G401.6 (cell line): ENCODE data around the gene RIPK4.
"Not testable (repeated sequence)": the region's sequence is repeated elsewhere in the genome, so short reads cannot be mapped to it uniquely, and the experiment has no call there.

ENCODE experiments used
- FAIRE-seq: peaks from 2 replicates; lab custom pipeline; 2012; peaks lifted over from hg19 to GRCh38; lab: Jason Lieb, UNC

RIPK4 gene

GRCh38 chr21:41714299-41714865 is 52.5 kb downstream of the RIPK4 start:
- FAIRE-seq = not testable (repeated sequence)

- FAIRE-seq = no peak
Observed at GRCh38 chr21:41713495-41714281, 53.2 kb downstream of the RIPK4 start.

- FAIRE-seq = no peak
Observed at GRCh38 chr21:41712730-41713129, 54.1 kb downstream of the RIPK4 start.

GRCh38 chr21:41712201-41712600 is 54.7 kb downstream of the RIPK4 start:
- FAIRE-seq = no peak

- FAIRE-seq = no peak
Observed at GRCh38 chr21:41711416-41712007, 55.3 kb downstream of the RIPK4 start.

- no peak for FAIRE-seq
Observed at GRCh38 chr21:41710823-41711160, 56.1 kb downstream of the RIPK4 start.

GRCh38 chr21:41709965-41710822 is 56.7 kb downstream of the RIPK4 start:
- no peak for FAIRE-seq

GRCh38 chr21:41709166-41709565 is 57.7 kb downstream of the RIPK4 start:
- FAIRE-seq = no peak

- no peak for FAIRE-seq
Observed at GRCh38 chr21:41707960-41708330, 58.9 kb downstream of the RIPK4 start.

GRCh38 chr21:41707231-41707959 is 59.5 kb downstream of the RIPK4 start:
- FAIRE-seq = no peak

- no peak for FAIRE-seq
Observed at GRCh38 chr21:41706678-41707077, 60.2 kb downstream of the RIPK4 start.

GRCh38 chr21:41706263-41706639 is 60.6 kb downstream of the RIPK4 start:
- no peak for FAIRE-seq

- FAIRE-seq = no peak
Observed at GRCh38 chr21:41705546-41706262, 61.1 kb downstream of the RIPK4 start.

- no peak for FAIRE-seq
Observed at GRCh38 chr21:41703857-41704501, 62.9 kb downstream of the RIPK4 start.

GRCh38 chr21:41701749-41702148 is 65.1 kb downstream of the RIPK4 start:
- FAIRE-seq = no peak

- no peak for FAIRE-seq
Observed at GRCh38 chr21:41699311-41699710, 67.5 kb downstream of the RIPK4 start.

GRCh38 chr21:41698071-41698470 is 68.8 kb downstream of the RIPK4 start:
- FAIRE-seq = no peak

GRCh38 chr21:41695513-41695912 is 71.3 kb downstream of the RIPK4 start:
- FAIRE-seq = no peak

- FAIRE-seq = not testable (repeated sequence)
Observed at GRCh38 chr21:41694042-41694441, 72.8 kb downstream of the RIPK4 start.

- no peak for FAIRE-seq
Observed at GRCh38 chr21:41692185-41692565, 74.7 kb downstream of the RIPK4 start.
